OCI-LY7 (cell line): ENCODE data around the gene C3. TPM values are rescaled to one million over a fixed set of nuclear protein-coding genes. Genes with fewer than 3 reads are reported as not detected.

Source experiments
- BruUV-seq: library from RNA; stranded (reverse); fragments of 400-500 nt; replicated peaks from 2 replicates; lab custom pipeline; 2021; lab: Mats Ljungman, UMichigan
- CTCF ChIA-PET: fragments of 300-600 bp; sonication (Branson Sonifier 250); formaldehyde crosslinking; loops from one replicate; lab custom pipeline; 2022; ENCODE audit warnings: antibody characterized with exemption; ENCODE audit not compliant: unreplicated experiment; lab: Charles Lee
- POLR2A ChIA-PET: fragments of 300-600 bp; sonication (Branson Sonifier 250); formaldehyde crosslinking; loops from one replicate; lab custom pipeline; 2022; ENCODE audit warnings: antibody characterized with exemption; lab: Charles Lee
- DNase-seq: peaks from one replicate; pipeline ENCODE4 v3.0.0-alpha.2; 2015; ENCODE audit warnings: low spot score
- H2AFZ ChIP-seq: fragments of 200-600 bp; sonication (generic), shearing (Covaris generic); 2 replicates; pipeline ENCODE4 v1.6.1; 2014; ENCODE audit warnings: mild to moderate bottlenecking, antibody characterized with exemption, low read length, moderate library complexity
- H3K27ac ChIP-seq: fragments of 200-600 bp; sonication (generic); 2 replicates; pipeline ENCODE4 v1.5.1; 2014; ENCODE audit warnings: mixed run types, low read depth, mild to moderate bottlenecking, moderate library complexity, low read length, inconsistent platforms; ENCODE audit not compliant: poor library complexity, severe bottlenecking
- H3K36me3 ChIP-seq: fragments of 200-600 bp; sonication (generic); 2 replicates; pipeline ENCODE4 v1.6.1; 2014; ENCODE audit warnings: mild to moderate bottlenecking, antibody characterized with exemption, low read length, moderate library complexity, mixed read lengths; ENCODE audit not compliant: insufficient read depth
- H3K4me1 ChIP-seq: fragments of 200-600 bp; sonication (generic); 2 replicates; pipeline ENCODE4 v1.5.1; 2014; ENCODE audit warnings: mild to moderate bottlenecking, low read length; ENCODE audit not compliant: insufficient read depth, poor library complexity, severe bottlenecking
- H3K4me2 ChIP-seq: fragments of 200-600 bp; sonication (generic); 2 replicates; pipeline ENCODE4 v1.6.1; 2014; ENCODE audit warnings: mild to moderate bottlenecking, low read length
- H3K4me3 ChIP-seq: fragments of 200-600 bp; sonication (generic); 2 replicates; pipeline ENCODE4 v1.5.1; 2014; ENCODE audit warnings: mild to moderate bottlenecking, low read depth, low read length; ENCODE audit not compliant: poor library complexity, severe bottlenecking
- H3K79me2 ChIP-seq: fragments of 200-600 bp; sonication (generic); 2 replicates; pipeline ENCODE4 v1.6.1; 2016; ENCODE audit warnings: low read depth, mild to moderate bottlenecking, low read length, moderate library complexity, mixed read lengths; ENCODE audit not compliant: insufficient read depth
- H3K9me2 ChIP-seq: fragments of 200-600 bp; sonication (generic); 2 replicates; pipeline ENCODE4 v1.6.1; 2016; ENCODE audit warnings: mild to moderate bottlenecking, low read length, mixed read lengths; ENCODE audit not compliant: insufficient read depth
- H3K9me3 ChIP-seq: fragments of 200-600 bp; sonication (generic); 2 replicates; pipeline ENCODE4 v1.6.1; 2014; ENCODE audit warnings: mild to moderate bottlenecking, mixed run types, low read length, mixed read lengths
- H4K20me1 ChIP-seq: fragments of 200-600 bp; sonication (generic); 2 replicates; pipeline ENCODE4 v1.6.1; 2014; ENCODE audit warnings: mild to moderate bottlenecking, antibody characterized with exemption, low read length, moderate library complexity, mixed read lengths; ENCODE audit not compliant: insufficient read depth
- EZH2phosphoT487 ChIP-seq: fragments of 200-600 bp; sonication (generic); IDR thresholded peaks from 2 replicates; pipeline ENCODE4 v1.6.1; 2018; ENCODE audit warnings: low read depth, borderline replicate concordance, mild to moderate bottlenecking, mixed run types, antibody characterized with exemption, low read length, moderate library complexity, mixed read lengths
- intact Hi-C: fragments of 100-400 bp; cut with micrococcal nuclease; formaldehyde crosslinking; loops from one replicate; pipeline ENCODE4 v1.10.0; 2022; ENCODE audit not compliant: unreplicated experiment
- total RNA-seq, 2 experiments: library from RNA; depleted of rRNA in 1 of 2; stranded (reverse); fragments of >200 nt in 1 of 2; shearing (Covaris generic) in 1 of 2; gene quantifications; 2 replicates each; pipeline ENCODE4 v1.2.3, GENCODE V29; 2014 to 2022
- TF ChIP-seq, protein P1 (sequence below): fragments of 200-600 bp; sonication (generic); conservative IDR thresholded peaks from 2 replicates; pipeline ENCODE4 v1.5.1; 2014; ENCODE audit warnings: mild to moderate bottlenecking, antibody characterized with exemption, low read length, moderate library complexity, mixed read lengths

C3 gene
- total RNA-seq, 2 experiments from 2014 or later = 0.13 TPM; not detected in 1

DNA sequence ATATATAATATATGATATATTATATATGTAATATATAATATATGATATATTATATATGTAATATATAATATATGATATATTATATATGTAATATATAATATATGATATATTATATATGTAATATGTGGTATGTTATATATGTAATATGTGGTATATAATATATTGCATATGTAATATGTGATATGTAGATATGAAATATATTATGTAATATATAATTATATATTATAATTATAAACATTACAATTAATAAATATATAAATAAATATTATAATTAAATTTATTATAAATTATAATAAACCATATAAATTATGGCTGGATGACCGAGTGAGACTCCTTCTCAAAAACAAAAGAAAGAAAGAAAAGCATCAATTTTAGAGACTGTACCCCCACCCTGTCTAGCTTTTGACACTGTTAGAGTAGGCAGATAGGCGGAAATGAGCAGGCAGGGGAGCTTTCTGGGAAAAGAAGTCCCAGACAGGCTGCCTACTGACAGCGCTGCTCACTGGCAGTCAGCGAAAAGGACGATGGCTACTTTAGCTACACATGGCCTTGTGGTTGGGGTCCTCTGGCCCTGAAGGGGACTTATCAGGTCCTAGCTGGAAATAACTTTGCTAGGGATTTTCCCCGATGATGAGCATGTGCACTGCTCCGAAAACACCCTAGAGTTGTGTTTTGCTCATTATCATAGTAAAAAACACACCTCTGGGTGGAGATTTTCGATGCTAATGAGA is 19.7 kb downstream of the C3 start:
- Histone ChIP-seq H3K9me2 (no peaks in the 10 kb centered on the region), H3K4me2 (no peak overlapping the region), H2AFZ (no peak overlapping the region), H3K27ac (no peak overlapping the region), H3K9me3 (peaks cover 8% of the 10 kb centered on the region; the same call in 1 of the 2 replicates), H3K4me3 (no peak overlapping the region), H3K79me2 (no peaks in the 10 kb centered on the region), H3K36me3 (no peaks in the 10 kb centered on the region), H3K4me1 (no peaks in the 10 kb centered on the region), H4K20me1 (no peaks in the 10 kb centered on the region)
- TF ChIP-seq, protein P1, sequence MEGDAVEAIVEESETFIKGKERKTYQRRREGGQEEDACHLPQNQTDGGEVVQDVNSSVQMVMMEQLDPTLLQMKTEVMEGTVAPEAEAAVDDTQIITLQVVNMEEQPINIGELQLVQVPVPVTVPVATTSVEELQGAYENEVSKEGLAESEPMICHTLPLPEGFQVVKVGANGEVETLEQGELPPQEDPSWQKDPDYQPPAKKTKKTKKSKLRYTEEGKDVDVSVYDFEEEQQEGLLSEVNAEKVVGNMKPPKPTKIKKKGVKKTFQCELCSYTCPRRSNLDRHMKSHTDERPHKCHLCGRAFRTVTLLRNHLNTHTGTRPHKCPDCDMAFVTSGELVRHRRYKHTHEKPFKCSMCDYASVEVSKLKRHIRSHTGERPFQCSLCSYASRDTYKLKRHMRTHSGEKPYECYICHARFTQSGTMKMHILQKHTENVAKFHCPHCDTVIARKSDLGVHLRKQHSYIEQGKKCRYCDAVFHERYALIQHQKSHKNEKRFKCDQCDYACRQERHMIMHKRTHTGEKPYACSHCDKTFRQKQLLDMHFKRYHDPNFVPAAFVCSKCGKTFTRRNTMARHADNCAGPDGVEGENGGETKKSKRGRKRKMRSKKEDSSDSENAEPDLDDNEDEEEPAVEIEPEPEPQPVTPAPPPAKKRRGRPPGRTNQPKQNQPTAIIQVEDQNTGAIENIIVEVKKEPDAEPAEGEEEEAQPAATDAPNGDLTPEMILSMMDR = no peak
- no peak for TF ChIP-seq EZH2phosphoT487
- DNase-seq = no peak
- ChIA-PET CTCF (no interaction called here), POLR2A (no interaction called here)
- intact Hi-C loops = no loop called here
- BruUV-seq = no TSS peak

DNA sequence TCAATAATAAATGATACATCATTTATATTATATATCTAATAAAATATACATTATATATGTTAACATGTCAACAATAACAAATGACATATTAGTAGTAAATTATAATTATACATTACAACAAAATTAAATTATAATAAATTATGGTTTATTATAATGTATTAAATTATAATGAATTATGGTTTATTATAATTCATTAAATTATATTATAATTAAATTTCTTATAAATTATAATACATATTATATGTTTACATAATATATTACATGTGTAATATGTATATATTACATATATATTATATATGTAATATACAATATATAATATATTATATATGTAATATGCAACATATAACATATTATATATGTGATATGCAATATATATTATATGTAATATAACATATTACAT is 20.5 kb downstream of the C3 start:
- Histone ChIP-seq H3K9me2 (no peaks in the 10 kb centered on the region), H3K4me2 (no peak overlapping the region), H3K4me3 (no peak overlapping the region), H4K20me1 (no peaks in the 10 kb centered on the region), H3K79me2 (no peaks in the 10 kb centered on the region), H3K9me3 (peaks cover 8% of the 10 kb centered on the region; the same call in 1 of the 2 replicates), H2AFZ (no peak overlapping the region), H3K36me3 (no peaks in the 10 kb centered on the region), H3K4me1 (no peaks in the 10 kb centered on the region), H3K27ac (no peak overlapping the region)
- DNase-seq = no peak
- ChIA-PET POLR2A (no interaction called here), CTCF (no interaction called here)
- TF ChIP-seq EZH2phosphoT487 = no peak
- TF ChIP-seq, protein P1 = no peak
- BruUV-seq = no TSS peak
- intact Hi-C loops = no loop called here

DNA sequence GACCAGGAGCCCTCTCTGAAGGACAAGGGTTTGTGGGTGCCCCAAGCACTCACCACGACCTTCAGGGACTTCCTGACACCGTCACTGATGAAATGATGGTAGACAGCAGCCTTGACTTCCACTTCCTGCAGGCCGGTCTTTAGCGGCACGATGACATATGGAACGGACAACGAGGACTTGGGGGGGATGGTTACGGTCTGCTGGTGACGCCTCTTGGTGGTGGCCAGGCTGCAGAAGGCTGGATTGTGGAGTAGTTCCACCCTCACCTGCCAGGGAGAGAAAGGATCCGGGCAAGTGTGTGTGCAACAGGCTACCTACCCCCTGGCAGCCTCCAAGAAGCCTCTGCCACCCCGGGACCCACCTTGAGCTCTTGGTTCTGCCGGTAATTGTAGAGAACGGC is 23.2 kb downstream of the C3 start:
- intact Hi-C loops = no loop called here
- peaks cover 8% of the 10 kb centered on the region; the same call in 1 of the 2 replicates for H3K9me3 ChIP-seq
- POLR2A ChIA-PET = no interaction called here
- no peaks in the 10 kb centered on the region for H3K9me2 ChIP-seq
- H3K27ac ChIP-seq = no peak overlapping the region
- CTCF ChIA-PET = no interaction called here
- H2AFZ ChIP-seq = no peak overlapping the region
- no peak overlapping the region for H3K4me3 ChIP-seq
- BruUV-seq = no TSS peak
- H3K36me3 ChIP-seq = no peaks in the 10 kb centered on the region
- no peaks in the 10 kb centered on the region for H3K79me2 ChIP-seq
- no peak overlapping the region for H3K4me2 ChIP-seq
- TF ChIP-seq, protein P1 = no peak
- TF ChIP-seq EZH2phosphoT487 = no peak
- no peaks in the 10 kb centered on the region for H4K20me1 ChIP-seq
- DNase-seq = no peak
- H3K4me1 ChIP-seq = no peaks in the 10 kb centered on the region
